Cardiac muscle cell (in vitro differentiated cells and primary cell): Measurements from ENCODE around the gene KRT32. TPM values are rescaled to one million over a fixed set of nuclear protein-coding genes. Genes with fewer than 3 reads are reported as not detected.

ENCODE experiments used
- DNase-seq, 2 donors: peaks; one replicate each; pipeline versions ENCODE4 v3.0.0 to v3.0.0-alpha.2; 2010 to 2017; ENCODE audit warnings: low read depth in 1 of 2, low spot score in 1 of 2
- H3K27ac ChIP-seq: fragments of 200-600 bp; sonication (generic); 2 replicates; pipeline ENCODE4 v1.5.1; 2016
- H3K27me3 ChIP-seq: fragments of 200-600 bp; sonication (generic); 2 replicates; pipeline ENCODE4 v1.6.0; 2016; ENCODE audit warnings: control low read depth
- H3K36me3 ChIP-seq: fragments of 200-600 bp; sonication (generic); 2 replicates; pipeline ENCODE4 v1.5.1; 2016; ENCODE audit warnings: control low read depth
- H3K4me1 ChIP-seq: fragments of 200-600 bp; sonication (generic); 2 replicates; pipeline ENCODE4 v1.8.1; 2017; ENCODE audit warnings: low read depth, mild to moderate bottlenecking, mixed run types
- H3K4me3 ChIP-seq: fragments of 200-600 bp; sonication (generic); 2 replicates; pipeline ENCODE4 v1.5.1; 2016; ENCODE audit warnings: mild to moderate bottlenecking
- H3K9me3 ChIP-seq: fragments of 200-600 bp; sonication (generic); 2 replicates; pipeline ENCODE4 v1.5.1; 2017; ENCODE audit warnings: low read depth, mild to moderate bottlenecking, control low read depth
- polyA plus RNA-seq: library from polyadenylated mRNA; unstranded; fragments of >200 nt; fragmentation: Nextera tagmentation; extraction: Ambion mirVana; gene quantifications from 2 replicates; pipeline ENCODE4 v1.2.1, GENCODE V29; 2016
- total RNA-seq: library from RNA; depleted of rRNA; stranded (reverse); fragments of >200 nt; gene quantifications from 2 replicates; pipeline ENCODE4 v1.2.3, GENCODE V29; 2016
- TF ChIP-seq, protein P1 (sequence below): IDR thresholded peaks from 2 replicates; pipeline ENCODE4 v1.5.1; 2012; ENCODE audit warnings: low read depth, mild to moderate bottlenecking, low read length

The KRT32 gene
- total and polyA plus RNA-seq, 2 experiments from 2014 or later: not detected

DNA sequence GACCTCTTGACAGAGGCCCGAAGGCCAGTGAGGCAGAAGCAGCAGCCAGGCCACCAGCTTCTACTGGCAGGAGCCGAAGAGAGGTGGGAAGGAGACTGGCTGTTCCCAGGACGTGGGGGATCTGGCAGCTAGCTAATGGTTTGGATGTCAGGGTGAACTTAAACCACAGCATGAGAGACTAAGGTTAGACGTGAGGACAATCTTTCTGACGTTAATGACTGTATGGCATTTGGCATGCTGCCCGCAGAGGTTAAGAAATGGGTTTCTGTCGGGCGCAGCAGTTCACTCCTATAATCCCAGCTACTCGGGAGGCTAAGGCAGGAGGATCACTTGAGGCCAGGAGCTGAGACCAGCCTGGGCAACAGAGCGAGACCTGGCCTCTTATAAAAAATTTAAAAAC is 44.5 kb upstream of the KRT32 start:
- DNase-seq: no peak
- no peaks in the 10 kb centered on the region for H3K27me3 ChIP-seq
- no peaks in the 10 kb centered on the region for H3K9me3 ChIP-seq
- H3K4me3 ChIP-seq: no peak overlapping the region
- H3K27ac ChIP-seq: no peak overlapping the region
- no peaks in the 10 kb centered on the region for H3K4me1 ChIP-seq
- no peaks in the 10 kb centered on the region for H3K36me3 ChIP-seq
- TF ChIP-seq, protein P1, sequence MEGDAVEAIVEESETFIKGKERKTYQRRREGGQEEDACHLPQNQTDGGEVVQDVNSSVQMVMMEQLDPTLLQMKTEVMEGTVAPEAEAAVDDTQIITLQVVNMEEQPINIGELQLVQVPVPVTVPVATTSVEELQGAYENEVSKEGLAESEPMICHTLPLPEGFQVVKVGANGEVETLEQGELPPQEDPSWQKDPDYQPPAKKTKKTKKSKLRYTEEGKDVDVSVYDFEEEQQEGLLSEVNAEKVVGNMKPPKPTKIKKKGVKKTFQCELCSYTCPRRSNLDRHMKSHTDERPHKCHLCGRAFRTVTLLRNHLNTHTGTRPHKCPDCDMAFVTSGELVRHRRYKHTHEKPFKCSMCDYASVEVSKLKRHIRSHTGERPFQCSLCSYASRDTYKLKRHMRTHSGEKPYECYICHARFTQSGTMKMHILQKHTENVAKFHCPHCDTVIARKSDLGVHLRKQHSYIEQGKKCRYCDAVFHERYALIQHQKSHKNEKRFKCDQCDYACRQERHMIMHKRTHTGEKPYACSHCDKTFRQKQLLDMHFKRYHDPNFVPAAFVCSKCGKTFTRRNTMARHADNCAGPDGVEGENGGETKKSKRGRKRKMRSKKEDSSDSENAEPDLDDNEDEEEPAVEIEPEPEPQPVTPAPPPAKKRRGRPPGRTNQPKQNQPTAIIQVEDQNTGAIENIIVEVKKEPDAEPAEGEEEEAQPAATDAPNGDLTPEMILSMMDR: no peak

DNA sequence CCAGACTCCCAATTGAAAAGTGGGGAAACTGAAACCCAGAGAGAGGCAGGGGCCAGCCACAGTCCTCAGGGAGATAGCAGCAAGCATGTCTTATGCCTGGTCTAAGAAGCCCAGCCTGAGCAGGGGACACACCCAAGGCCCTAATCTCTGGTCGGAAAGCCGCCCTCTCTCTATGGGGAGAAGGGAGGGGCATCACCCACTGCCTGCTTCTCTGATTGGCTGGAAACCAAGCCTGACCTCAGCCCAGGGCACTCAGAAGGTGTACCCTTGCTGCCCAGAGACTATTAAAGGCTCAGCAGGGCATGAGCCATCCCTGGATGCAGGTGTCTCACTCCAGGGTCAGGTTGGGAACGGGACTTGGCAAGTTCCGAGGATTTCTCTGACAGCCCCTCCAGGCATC is 43.9 kb upstream of the KRT32 start:
- Histone ChIP-seq H3K4me1 (no peaks in the 10 kb centered on the region), H3K36me3 (no peaks in the 10 kb centered on the region), H3K9me3 (no peaks in the 10 kb centered on the region), H3K27ac (no peak overlapping the region), H3K4me3 (no peak overlapping the region), H3K27me3 (no peaks in the 10 kb centered on the region)
- no peak for DNase-seq
- TF ChIP-seq, protein P1: no peak

DNA sequence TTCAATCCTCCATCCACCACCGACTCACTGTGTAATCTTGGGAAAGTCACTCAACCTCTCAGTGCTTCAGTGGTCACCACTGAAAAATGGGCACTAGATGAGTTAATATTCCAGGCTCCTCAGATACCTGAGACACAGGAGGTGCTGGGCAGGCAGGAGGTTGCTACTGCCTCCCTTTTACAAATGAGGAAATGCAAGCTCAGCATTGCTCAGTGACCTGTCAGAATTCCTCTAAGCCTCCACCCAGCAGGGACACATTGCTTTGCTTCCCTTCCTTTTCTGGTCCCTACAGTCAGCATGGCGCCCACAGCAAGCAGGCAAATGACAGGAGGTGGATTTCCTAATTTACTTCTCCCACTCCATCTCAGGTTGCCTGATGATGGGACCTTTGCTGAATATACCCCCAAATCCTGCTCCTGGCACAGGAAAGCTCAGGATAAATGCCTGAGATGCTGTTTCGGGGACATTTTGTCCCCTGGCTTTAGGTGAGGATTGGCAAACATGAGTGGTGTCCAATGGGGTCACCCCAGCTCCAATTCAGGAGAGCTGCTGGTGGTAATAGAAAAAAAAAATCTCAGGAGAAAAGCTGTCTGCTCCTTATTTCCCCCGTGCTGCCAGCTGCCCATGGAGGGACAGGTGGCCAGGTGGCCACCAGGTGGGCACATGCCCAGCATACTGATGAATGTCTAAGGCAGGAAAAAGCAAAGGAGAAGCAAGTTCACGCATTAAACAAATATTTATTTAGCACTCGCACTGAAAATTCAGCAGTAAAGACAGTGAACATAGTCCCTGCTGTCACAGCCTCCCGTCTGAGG is 43.3 kb upstream of the KRT32 start:
- Histone ChIP-seq H3K4me1 (no peaks in the 10 kb centered on the region), H3K9me3 (no peaks in the 10 kb centered on the region), H3K4me3 (no peak overlapping the region), H3K27me3 (no peaks in the 10 kb centered on the region), H3K27ac (no peak overlapping the region), H3K36me3 (no peaks in the 10 kb centered on the region)
- DNase-seq: no peak
- TF ChIP-seq, protein P1: no peak

DNA sequence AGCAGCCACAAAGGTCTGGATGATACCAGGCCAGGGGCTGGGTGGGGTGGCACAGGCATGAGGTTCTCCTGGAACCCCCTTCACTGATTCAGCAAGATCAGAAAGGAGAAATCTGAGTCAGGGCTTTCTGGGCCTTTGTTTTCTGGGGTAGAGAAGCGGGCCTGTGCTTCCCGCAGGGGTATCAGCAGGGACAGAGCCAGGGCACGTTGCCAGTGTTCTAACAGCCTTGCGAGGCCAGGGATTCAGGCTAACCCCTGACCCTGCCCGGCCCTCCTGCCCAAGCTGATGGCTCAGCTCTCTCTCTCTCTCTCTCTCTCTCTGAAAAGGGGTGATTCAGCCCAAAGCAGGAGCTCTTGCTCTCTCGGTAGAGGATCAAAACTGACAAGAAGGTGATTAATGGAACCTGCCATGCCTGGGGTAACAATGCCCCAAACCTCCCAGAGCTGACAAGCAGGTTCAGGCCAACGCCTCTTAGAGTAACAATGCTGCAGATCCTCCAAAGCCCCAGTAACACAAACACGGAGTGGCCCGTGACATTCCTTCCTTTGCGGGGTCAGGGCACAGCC is 40.2 kb upstream of the KRT32 start:
- H3K9me3 ChIP-seq: no peaks in the 10 kb centered on the region
- no peaks in the 10 kb centered on the region for H3K27me3 ChIP-seq
- no peaks in the 10 kb centered on the region for H3K36me3 ChIP-seq
- H3K4me1 ChIP-seq: no peaks in the 10 kb centered on the region
- H3K4me3 ChIP-seq: no peak overlapping the region
- H3K27ac ChIP-seq: no peak overlapping the region
- TF ChIP-seq, protein P1: no peak
- DNase-seq: no peak

DNA sequence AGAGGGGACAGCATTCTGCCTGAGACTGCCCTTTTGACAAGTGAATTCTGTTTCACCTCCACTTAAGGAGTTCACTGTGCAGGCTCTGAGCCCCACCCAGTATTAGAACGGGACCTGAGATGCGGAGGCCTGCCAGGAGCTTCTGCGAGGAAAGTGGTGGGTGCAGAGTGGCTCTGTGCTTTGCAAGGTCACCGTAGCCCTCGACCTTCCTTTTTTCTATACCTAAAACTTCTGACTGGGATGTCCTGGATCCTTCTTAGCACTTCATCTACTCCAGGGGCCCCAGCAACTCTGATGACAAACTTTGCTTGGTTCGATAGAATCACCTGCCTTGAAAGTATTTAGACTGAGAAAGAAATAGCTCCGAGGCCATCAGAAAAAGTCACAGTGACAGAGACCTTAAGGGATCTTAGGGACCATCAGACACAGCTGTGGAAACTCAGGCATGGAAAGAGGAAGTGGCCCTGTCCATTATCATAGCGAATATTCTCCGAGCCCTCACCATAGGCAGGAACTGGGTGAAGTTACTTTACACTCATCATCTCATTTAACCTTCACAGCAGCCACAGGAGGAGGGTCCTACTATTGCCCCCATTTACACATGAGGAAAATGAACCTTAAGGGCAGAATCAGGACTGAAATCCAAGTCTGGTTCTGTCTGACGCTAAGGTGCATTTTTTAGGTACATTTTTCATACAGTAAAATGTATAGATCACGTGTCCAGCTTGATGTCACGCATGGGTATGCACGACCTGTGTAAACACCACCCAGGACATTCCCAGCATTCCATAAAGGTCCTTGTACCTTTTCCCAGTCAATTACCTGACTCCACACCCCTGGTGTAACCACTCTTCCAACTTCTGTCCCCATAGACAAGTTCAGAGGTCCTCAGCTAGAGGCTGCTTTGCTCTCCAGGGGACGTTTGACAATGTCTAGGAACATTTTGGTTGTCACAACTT is 38.9 kb upstream of the KRT32 start:
- TF ChIP-seq, protein P1: no peak
- Histone ChIP-seq H3K27me3 (no peaks in the 10 kb centered on the region), H3K4me1 (no peaks in the 10 kb centered on the region), H3K27ac (no peak overlapping the region), H3K4me3 (no peak overlapping the region), H3K36me3 (no peaks in the 10 kb centered on the region), H3K9me3 (no peaks in the 10 kb centered on the region)
- DNase-seq: no peak
